Uterus (tissue), 2 donors: ENCODE results near the gene CYS1.

Source experiments
- POLR2A ChIP-seq, 2 donors: fragments of 450-650 bp; IDR thresholded peaks; one replicate each; pipeline ENCODE4 v1.6.1; 2016; ENCODE audit warnings: antibody characterized with exemption in 2 of 2, mild to moderate bottlenecking in 1 of 2, moderate library complexity in 1 of 2
- TF ChIP-seq, protein P1 (sequence below), 4 experiments: fragments of 200-600 bp in 2 of 4; fragments of 450-650 bp in 2 of 4; sonication (generic) in 2 of 4; IDR thresholded peaks; one replicate each; pipeline ENCODE4 v1.5.1; 2016 to 2019; ENCODE audit warnings: antibody characterized with exemption in 4 of 4, mild to moderate bottlenecking in 2 of 4, moderate library complexity in 1 of 4

DNA sequence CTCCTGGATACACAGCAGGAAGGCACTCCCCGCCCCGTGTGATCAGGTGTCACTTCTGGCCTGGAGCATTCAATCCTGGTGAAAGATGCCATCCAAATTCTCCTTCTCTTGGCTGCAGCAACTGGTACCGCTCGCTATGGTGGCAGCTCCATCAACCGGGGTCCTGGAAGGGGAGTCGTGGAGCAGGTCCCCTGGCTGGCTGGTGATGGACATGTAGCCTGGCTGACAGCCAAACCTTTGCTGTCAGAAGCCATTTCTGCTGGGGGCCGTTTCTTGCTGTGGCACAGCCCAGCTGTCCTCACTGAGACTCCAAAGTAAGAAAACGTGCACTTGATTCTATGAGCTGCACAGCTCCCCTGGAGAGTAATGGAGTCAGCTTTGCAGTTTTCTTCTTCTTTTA is 7.1 kb upstream of the CYS1 start:
- no peak for TF ChIP-seq POLR2A (IDR thresholded peaks at IDR 0.05)
- TF ChIP-seq, protein P1, sequence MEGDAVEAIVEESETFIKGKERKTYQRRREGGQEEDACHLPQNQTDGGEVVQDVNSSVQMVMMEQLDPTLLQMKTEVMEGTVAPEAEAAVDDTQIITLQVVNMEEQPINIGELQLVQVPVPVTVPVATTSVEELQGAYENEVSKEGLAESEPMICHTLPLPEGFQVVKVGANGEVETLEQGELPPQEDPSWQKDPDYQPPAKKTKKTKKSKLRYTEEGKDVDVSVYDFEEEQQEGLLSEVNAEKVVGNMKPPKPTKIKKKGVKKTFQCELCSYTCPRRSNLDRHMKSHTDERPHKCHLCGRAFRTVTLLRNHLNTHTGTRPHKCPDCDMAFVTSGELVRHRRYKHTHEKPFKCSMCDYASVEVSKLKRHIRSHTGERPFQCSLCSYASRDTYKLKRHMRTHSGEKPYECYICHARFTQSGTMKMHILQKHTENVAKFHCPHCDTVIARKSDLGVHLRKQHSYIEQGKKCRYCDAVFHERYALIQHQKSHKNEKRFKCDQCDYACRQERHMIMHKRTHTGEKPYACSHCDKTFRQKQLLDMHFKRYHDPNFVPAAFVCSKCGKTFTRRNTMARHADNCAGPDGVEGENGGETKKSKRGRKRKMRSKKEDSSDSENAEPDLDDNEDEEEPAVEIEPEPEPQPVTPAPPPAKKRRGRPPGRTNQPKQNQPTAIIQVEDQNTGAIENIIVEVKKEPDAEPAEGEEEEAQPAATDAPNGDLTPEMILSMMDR (IDR thresholded peaks at IDR 0.05) = no peak
